Thyroid gland (tissue), 4 donors: ENCODE data around the gene MIER2.

Experiments
- POLR2A ChIP-seq, 2 donors: fragments of 450-650 bp; IDR thresholded peaks; one replicate each; pipeline ENCODE4 v1.6.1; 2017; ENCODE audit warnings: antibody characterized with exemption in 2 of 2, mild to moderate bottlenecking in 2 of 2, moderate library complexity in 1 of 2
- TF ChIP-seq, protein P1 (sequence below), 6 experiments: fragments of 200-600 bp in 3 of 6; fragments of 450-650 bp in 3 of 6; sonication (generic) in 3 of 6; IDR thresholded peaks; one replicate each; pipeline ENCODE4 v1.5.1; 2016 to 2019; ENCODE audit warnings: antibody characterized with exemption in 6 of 6, mild to moderate bottlenecking in 2 of 6, inconsistent platforms in 1 of 6, moderate library complexity in 1 of 6

DNA sequence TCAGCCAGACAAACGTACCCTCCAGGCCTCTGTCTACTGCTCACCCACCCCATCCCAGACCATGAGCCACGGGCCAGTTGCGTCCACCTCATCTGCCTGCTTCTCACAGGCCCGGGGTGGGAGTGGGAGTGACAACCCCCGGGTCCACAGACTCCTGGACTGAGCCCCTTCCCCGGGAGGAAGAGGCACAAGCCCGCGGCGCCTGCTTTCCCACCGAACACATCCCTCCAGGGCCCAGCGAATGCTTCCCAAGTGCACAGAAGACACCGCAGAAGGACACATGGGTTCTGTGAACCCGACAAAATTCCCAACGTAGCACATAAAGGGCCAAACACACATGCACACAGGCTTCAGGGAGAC is 35.4 kb downstream of the MIER2 start:
- TF ChIP-seq, protein P1, sequence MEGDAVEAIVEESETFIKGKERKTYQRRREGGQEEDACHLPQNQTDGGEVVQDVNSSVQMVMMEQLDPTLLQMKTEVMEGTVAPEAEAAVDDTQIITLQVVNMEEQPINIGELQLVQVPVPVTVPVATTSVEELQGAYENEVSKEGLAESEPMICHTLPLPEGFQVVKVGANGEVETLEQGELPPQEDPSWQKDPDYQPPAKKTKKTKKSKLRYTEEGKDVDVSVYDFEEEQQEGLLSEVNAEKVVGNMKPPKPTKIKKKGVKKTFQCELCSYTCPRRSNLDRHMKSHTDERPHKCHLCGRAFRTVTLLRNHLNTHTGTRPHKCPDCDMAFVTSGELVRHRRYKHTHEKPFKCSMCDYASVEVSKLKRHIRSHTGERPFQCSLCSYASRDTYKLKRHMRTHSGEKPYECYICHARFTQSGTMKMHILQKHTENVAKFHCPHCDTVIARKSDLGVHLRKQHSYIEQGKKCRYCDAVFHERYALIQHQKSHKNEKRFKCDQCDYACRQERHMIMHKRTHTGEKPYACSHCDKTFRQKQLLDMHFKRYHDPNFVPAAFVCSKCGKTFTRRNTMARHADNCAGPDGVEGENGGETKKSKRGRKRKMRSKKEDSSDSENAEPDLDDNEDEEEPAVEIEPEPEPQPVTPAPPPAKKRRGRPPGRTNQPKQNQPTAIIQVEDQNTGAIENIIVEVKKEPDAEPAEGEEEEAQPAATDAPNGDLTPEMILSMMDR (IDR thresholded peaks at IDR 0.05) = no peak
- TF ChIP-seq POLR2A (IDR thresholded peaks at IDR 0.05) = no peak
